Stomach (tissue), 9 donors: ENCODE data around the gene LIME1. TPM values are rescaled to one million over a fixed set of nuclear protein-coding genes. Genes with fewer than 3 reads are reported as not detected.

Source experiments
- DNase-seq, 2 donors: peaks; one replicate each; pipeline versions ENCODE4 v3.0.0 to v3.0.0-alpha.2; 2013 to 2019
- H3K27ac ChIP-seq, 5 donors: fragments of 200-600 bp in 4 of 5; sonication (generic) in 4 of 5; one replicate each; pipeline ENCODE4 v1.5.1; 2013 to 2019; ENCODE audit warnings: mild to moderate bottlenecking in 1 of 5, moderate library complexity in 1 of 5
- H3K27me3 ChIP-seq, 3 donors: fragments of 200-600 bp; sonication (generic); one replicate each; pipeline ENCODE4 v1.5.1; 2017 to 2019; ENCODE audit warnings: mixed run types in 1 of 3
- H3K36me3 ChIP-seq, 4 donors: fragments of 200-600 bp; sonication (generic); 1 replicate in 3 of 4; 2 replicates in 1 of 4; pipeline ENCODE4 v1.5.1; 2016 to 2019
- H3K4me1 ChIP-seq, 4 donors: fragments of 200-600 bp; sonication (generic); one replicate each; pipeline ENCODE4 v1.5.1; 2016 to 2019
- H3K4me3 ChIP-seq, 4 donors: fragments of 200-600 bp; sonication (generic) in 3 of 4; one replicate each; pipeline ENCODE4 v1.5.1; 2016 to 2019; ENCODE audit warnings: mild to moderate bottlenecking in 1 of 4
- H3K9me3 ChIP-seq, 4 donors: fragments of 200-600 bp; sonication (generic); one replicate each; pipeline ENCODE4 v1.5.1; 2016 to 2019
- EP300 ChIP-seq: sonication (generic); formaldehyde crosslinking; IDR thresholded peaks from one replicate; pipeline ENCODE4 v1.6.1; 2017; ENCODE audit warnings: antibody characterized with exemption
- POLR2A ChIP-seq, 4 donors: fragments of 450-650 bp; IDR thresholded peaks; one replicate each; pipeline ENCODE4 v1.6.1; 2016; ENCODE audit warnings: antibody characterized with exemption in 4 of 4, control low read depth in 2 of 4, mild to moderate bottlenecking in 1 of 4, moderate library complexity in 1 of 4
- POLR2AphosphoS5 ChIP-seq, 3 donors: sonication (generic); formaldehyde crosslinking; IDR thresholded peaks; one replicate each; pipeline ENCODE4 v1.6.1; 2016; ENCODE audit warnings: antibody characterized with exemption in 3 of 3
- WGBS, 5 donors: extraction: QIAGEN DNeasy Blood & Tissue Kit in 3 of 5; methylation state at CpG; one replicate each; pipeline versions ENCODE4 v1.1.5 to v1.1.7; 2013 to 2018; 5-methylcytosine and 5-hydroxymethylcytosine counted together
- intact Hi-C: fragments of 100-400 bp; cut with DNase I; formaldehyde crosslinking; loops from one replicate; pipeline ENCODE4 v1.15.1; 2023; ENCODE audit warnings: low total_unique reads
- polyA plus RNA-seq, 3 donors: library from polyadenylated mRNA; stranded (reverse); fragments of 200-250 nt; gene quantifications; one replicate each; pipeline ENCODE4 v1.2.3, GENCODE V29; 2013
- total RNA-seq, 5 donors: library from RNA; depleted of rRNA; stranded (reverse); fragments of >200 nt; gene quantifications; one replicate each; pipeline versions ENCODE4 v1.1.0 to v1.2.3, GENCODE V29; 2014 to 2016
- TF ChIP-seq, protein P1 (sequence below), 7 experiments: fragments of 450-650 bp in 4 of 7; fragments of 200-600 bp in 3 of 7; sonication (generic) in 3 of 7; IDR thresholded peaks; one replicate each; pipeline ENCODE4 v1.5.1; 2016 to 2019; ENCODE audit warnings: antibody characterized with exemption in 7 of 7, control low read depth in 2 of 7, mild to moderate bottlenecking in 1 of 7
- donor health status: healthy with polysubstance abuse.
- donor health status: Bipolar disorder and iron deficiency.
- donor health status: healthy.

The LIME1 gene
- total and polyA plus RNA-seq, 8 donors = 3.6 to 117 (median 18.5) TPM

GRCh38 chr20:63782051-63782471, 45.6 kb downstream of the LIME1 start:
- Histone ChIP-seq H3K4me3 (no peak overlapping the region), H3K4me1 (peaks cover 0 to 8% (median 3%) of the 10 kb centered on the region in 4 donors), H3K36me3 (peaks cover 0 to 5% (median 0%) of the 10 kb centered on the region in 4 donors), H3K27ac (no peak overlapping the region), H3K27me3 (no peaks in the 10 kb centered on the region), H3K9me3 (no peaks in the 10 kb centered on the region)
- WGBS, 5 donors = 59 to 73% (median 62%) methylated on average over 15 to 18 of the region's 18 CpGs
- no peak for DNase-seq
- intact Hi-C loops = no loop called here
- no peak for TF ChIP-seq EP300
- TF ChIP-seq, protein P1, sequence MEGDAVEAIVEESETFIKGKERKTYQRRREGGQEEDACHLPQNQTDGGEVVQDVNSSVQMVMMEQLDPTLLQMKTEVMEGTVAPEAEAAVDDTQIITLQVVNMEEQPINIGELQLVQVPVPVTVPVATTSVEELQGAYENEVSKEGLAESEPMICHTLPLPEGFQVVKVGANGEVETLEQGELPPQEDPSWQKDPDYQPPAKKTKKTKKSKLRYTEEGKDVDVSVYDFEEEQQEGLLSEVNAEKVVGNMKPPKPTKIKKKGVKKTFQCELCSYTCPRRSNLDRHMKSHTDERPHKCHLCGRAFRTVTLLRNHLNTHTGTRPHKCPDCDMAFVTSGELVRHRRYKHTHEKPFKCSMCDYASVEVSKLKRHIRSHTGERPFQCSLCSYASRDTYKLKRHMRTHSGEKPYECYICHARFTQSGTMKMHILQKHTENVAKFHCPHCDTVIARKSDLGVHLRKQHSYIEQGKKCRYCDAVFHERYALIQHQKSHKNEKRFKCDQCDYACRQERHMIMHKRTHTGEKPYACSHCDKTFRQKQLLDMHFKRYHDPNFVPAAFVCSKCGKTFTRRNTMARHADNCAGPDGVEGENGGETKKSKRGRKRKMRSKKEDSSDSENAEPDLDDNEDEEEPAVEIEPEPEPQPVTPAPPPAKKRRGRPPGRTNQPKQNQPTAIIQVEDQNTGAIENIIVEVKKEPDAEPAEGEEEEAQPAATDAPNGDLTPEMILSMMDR (IDR thresholded peaks at IDR 0.05) = no peak
- TF ChIP-seq POLR2A (IDR thresholded peaks at IDR 0.05) = no peak
- TF ChIP-seq POLR2AphosphoS5 (IDR thresholded peaks at IDR 0.05) = no peak

DNA sequence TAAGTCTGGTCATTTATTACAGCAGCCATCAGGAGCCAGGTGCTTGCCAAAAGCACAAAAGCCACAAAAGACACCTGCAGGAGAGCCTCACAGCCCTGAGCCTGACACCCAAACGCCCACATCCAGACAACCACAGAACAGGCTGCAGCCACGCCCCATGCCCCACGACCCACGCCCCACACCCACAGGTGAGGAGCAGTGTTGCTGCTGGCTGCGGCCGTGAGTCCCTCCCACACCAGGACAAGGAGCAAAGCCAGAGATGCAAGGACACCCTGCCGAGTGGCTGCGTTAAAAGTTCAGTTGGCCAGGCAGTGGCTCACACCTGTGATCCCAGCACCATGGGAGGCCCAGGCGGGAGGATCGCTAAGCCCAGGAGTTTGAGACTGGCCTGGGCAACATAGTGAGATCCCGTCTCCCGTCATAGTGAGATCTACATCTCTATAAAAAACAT, 46.1 kb downstream of the LIME1 start:
- Histone ChIP-seq H3K27ac (no peak overlapping the region), H3K4me1 (peaks cover 0 to 8% (median 3%) of the 10 kb centered on the region in 4 donors), H3K9me3 (no peaks in the 10 kb centered on the region), H3K4me3 (no peak overlapping the region), H3K36me3 (peaks cover 0 to 5% (median 2%) of the 10 kb centered on the region in 4 donors), H3K27me3 (no peaks in the 10 kb centered on the region)
- 74 to 98% (median 77%) methylated on average over 4 to 12 of the region's 12 CpGs for WGBS, 5 donors
- intact Hi-C loops = no loop called here
- TF ChIP-seq, protein P1 (IDR thresholded peaks at IDR 0.05) = no peak
- no peak for TF ChIP-seq POLR2A (IDR thresholded peaks at IDR 0.05)
- no peak for TF ChIP-seq POLR2AphosphoS5 (IDR thresholded peaks at IDR 0.05)
- TF ChIP-seq EP300 = no peak
- no peak for DNase-seq

- intact Hi-C loops = no loop called here
- 82 to 94% (median 85%) methylated on average over 9 to 16 of the region's 16 CpGs for WGBS, 5 donors
Measured at GRCh38 chr20:63783970-63784369, 47.5 kb downstream of the LIME1 start.

DNA sequence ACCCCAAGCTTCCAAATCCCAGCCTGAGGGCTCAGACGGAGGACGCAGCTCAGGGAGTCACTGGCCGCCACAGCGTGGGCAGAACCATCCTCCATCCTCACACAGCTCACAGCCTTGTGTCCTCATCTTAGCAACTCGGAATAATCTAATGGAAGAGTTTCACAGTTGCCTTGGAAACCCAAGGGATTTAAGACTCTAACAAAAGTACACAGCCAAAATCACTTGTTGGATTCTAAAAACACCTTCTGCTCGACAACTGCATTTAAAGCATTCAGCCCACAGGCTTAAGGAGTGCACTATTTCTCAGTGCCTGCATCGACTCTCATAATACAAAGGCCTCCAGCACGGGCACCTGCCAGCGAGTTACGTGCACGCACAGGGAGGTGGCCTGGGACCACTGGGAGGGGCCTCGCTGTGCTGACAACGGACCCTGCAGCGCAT, 49.2 kb downstream of the LIME1 start:
- H3K4me3 ChIP-seq = no peak overlapping the region
- 66 to 70% (median 68%) methylated on average over 14 of the region's 14 CpGs for WGBS, 5 donors
- peaks cover 5 to 23% (median 21%) of the 10 kb centered on the region in 4 donors for H3K36me3 ChIP-seq
- intact Hi-C loops = no loop called here
- TF ChIP-seq EP300 (no peak), POLR2A (IDR thresholded peaks at IDR 0.05) (no peak), POLR2AphosphoS5 (IDR thresholded peaks at IDR 0.05) (no peak)
- TF ChIP-seq, protein P1 (IDR thresholded peaks at IDR 0.05) = no peak
- no peak for DNase-seq
- no peaks in the 10 kb centered on the region for H3K27me3 ChIP-seq
- H3K4me1 ChIP-seq = peaks cover 0 to 8% (median 3%) of the 10 kb centered on the region in 4 donors
- no peak overlapping the region for H3K27ac ChIP-seq
- H3K9me3 ChIP-seq = no peaks in the 10 kb centered on the region

More at GRCh38 chr20:63783970-63784369, 47.5 kb downstream of the LIME1 start:
- DNase-seq = no peak
- Histone ChIP-seq H3K4me1 (peaks cover 0 to 8% (median 3%) of the 10 kb centered on the region in 4 donors), H3K9me3 (no peaks in the 10 kb centered on the region), H3K36me3 (peaks cover 0 to 8% (median 6%) of the 10 kb centered on the region in 4 donors), H3K27me3 (no peaks in the 10 kb centered on the region), H3K27ac (no peak overlapping the region), H3K4me3 (no peak overlapping the region)
- TF ChIP-seq POLR2A (IDR thresholded peaks at IDR 0.05) = no peak
- TF ChIP-seq, protein P1 (IDR thresholded peaks at IDR 0.05) = no peak
- TF ChIP-seq POLR2AphosphoS5 (IDR thresholded peaks at IDR 0.05) = no peak
- TF ChIP-seq EP300 = no peak
